ENCODE results near the gene UPF1. TPM values are rescaled to one million over a fixed set of nuclear protein-coding genes. Genes with fewer than 3 reads are reported as not detected.

Gene UPF1
- total and polyA plus RNA-seq, 9 donors, result 29.8 to 44.3 (median 41.3) TPM

DNA sequence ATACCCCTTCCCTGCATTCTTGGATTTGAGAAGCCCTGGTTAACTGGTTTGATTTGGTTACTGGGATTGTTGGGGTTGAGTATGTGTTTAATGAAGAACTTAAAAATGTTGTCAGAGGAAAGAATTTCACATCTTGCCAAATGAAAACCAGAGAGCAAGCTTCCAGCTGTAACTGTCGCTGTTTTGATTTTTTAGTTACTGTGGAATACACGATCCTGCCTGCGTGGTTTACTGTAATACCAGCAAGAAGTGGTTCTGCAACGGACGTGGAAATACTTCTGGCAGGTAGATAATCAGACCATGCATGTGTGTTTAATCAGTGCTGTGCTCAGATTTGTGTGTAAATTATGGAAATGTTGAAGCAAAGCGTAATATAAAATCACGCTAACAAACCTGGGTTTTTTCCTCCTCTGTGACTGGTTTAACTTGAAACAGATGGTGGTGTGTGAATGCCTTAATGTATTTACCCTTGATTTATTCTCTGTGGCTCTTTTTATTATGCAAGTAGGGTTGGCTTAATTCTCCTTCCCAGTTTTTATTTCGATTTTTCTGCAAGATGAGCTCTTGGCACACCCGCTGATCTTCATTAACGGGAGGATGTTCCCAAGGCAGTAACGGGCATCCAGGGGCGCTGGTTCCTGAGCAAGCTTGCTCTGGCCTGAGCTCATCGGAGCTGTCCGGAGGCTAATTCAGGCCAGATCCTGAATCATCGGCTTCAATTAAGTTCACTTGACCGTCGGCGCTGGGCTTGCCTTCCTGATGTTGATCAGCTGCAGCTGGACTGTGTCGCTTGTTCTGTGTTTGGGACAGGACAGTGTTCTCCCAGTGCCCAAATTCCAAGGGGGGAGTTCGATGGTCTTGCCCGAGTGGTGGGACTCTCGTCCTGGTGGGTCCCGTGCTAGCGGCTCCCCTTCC, 16.0 kb downstream of the UPF1 start:
- no peak overlapping the region for H3K4me3 ChIP-seq (ENCODE audit: low read length)
- WGBS (ENCODE audit: insufficient coverage), result 30% methylated on average over 18 of the region's 24 CpGs
- H3K36me3 ChIP-seq (ENCODE audit: control insufficient read depth, insufficient read depth, low read length), result peaks cover 53% of the 10 kb centered on the region
- DNase-seq, result peak; percentile 81
- H3K27me3 ChIP-seq (ENCODE audit: control insufficient read depth, insufficient read depth, low read length), result no peaks in the 10 kb centered on the region
- no peaks in the 10 kb centered on the region for H3K9me3 ChIP-seq (replicated peaks; ENCODE audit: control insufficient read depth, low read depth, low read length)
- H3K27ac ChIP-seq (ENCODE audit: low read length), result peak overlapping the region; percentile 86
- peaks cover 54% of the 10 kb centered on the region for H3K4me1 ChIP-seq (ENCODE audit: control insufficient read depth, insufficient read depth, low read length)

DNA sequence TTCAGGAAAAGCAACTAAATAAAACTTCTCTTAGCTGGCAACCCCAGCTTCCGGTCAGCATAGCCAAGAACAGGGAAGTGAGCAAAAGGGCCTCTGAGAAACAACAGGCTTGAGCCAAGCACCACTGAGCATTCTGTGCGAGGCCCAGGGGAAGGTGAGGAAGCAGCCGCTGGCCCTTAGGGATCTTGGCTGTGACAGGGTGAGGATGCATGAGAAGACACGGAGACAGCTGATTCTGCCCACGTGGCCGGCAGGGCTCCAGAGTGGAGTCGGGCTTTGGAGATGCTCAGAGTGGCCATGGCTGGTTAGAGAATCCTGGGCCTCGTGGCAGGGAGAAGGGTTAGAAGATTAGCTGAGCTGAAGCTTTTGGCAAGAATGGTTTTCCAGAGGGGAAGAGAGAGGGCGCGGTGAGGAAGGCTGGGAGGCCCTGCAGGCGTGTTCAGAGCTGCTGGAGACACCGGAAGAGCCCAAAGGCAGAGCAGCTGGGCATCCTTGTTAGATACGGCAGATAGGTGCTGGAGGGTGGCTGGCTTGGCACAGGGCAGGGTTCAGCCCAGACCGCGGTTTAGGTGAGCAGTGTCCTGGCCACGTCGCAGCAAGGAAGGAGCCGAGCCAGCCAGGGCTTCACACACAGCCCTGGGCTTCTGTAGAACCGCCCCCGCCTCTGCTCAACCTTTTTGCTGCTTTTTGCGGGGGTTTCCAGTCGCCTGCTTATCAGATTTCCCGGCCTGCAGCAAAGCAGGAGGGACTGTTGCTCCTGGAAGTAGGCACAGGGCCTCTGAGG, 17.3 kb downstream of the UPF1 start:
- WGBS (ENCODE audit: insufficient coverage), result 20% methylated on average over 22 of the region's 23 CpGs

DNA sequence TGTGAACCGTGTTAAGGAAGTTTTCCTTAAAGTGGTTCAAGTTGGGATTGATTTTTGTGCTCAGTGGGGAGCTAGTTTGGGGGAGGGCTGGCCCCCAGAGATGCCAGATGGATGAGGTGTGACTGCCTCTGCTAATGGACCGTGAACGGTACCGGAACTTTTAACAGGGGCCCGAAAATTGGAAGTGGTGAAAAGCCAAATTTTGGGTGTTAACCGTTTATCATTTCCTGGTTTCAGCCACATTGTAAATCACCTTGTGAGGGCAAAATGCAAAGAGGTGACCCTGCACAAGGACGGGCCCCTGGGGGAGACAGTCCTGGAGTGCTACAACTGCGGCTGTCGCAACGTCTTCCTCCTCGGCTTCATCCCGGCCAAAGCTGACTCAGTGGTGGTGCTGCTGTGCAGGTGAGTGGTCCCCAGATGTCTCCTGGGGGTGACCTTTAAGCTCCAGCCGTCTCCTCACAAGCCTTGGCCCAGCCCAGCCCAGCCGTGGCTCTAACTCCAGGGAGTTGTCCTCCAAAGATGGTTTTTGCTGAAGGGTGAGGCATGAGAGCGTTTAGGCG, 18.2 kb downstream of the UPF1 start:
- 41% methylated on average over 15 of the region's 16 CpGs for WGBS (ENCODE audit: insufficient coverage)
- H3K36me3 ChIP-seq (ENCODE audit: control insufficient read depth, insufficient read depth, low read length), result peaks cover 71% of the 10 kb centered on the region
- H3K4me3 ChIP-seq (ENCODE audit: low read length), result no peak overlapping the region
- peaks cover 63% of the 10 kb centered on the region for H3K4me1 ChIP-seq (ENCODE audit: control insufficient read depth, insufficient read depth, low read length)
- DNase-seq, result no peak
- peak overlapping the region; percentile 86 for H3K27ac ChIP-seq (ENCODE audit: low read length)
- H3K9me3 ChIP-seq (replicated peaks; ENCODE audit: control insufficient read depth, low read depth, low read length), result no peaks in the 10 kb centered on the region
- no peaks in the 10 kb centered on the region for H3K27me3 ChIP-seq (ENCODE audit: control insufficient read depth, insufficient read depth, low read length)

More for the DNA sequence above, 17.3 kb downstream of the UPF1 start:
- Histone ChIP-seq H3K27ac (ENCODE audit: low read length) (peak overlapping the region; percentile 86), H3K9me3 (replicated peaks; ENCODE audit: control insufficient read depth, low read depth, low read length) (no peaks in the 10 kb centered on the region), H3K36me3 (ENCODE audit: control insufficient read depth, insufficient read depth, low read length) (peaks cover 65% of the 10 kb centered on the region), H3K4me1 (ENCODE audit: control insufficient read depth, insufficient read depth, low read length) (peaks cover 62% of the 10 kb centered on the region), H3K4me3 (ENCODE audit: low read length) (no peak overlapping the region), H3K27me3 (ENCODE audit: control insufficient read depth, insufficient read depth, low read length) (no peaks in the 10 kb centered on the region)
- peak; percentile 93 for DNase-seq

DNA sequence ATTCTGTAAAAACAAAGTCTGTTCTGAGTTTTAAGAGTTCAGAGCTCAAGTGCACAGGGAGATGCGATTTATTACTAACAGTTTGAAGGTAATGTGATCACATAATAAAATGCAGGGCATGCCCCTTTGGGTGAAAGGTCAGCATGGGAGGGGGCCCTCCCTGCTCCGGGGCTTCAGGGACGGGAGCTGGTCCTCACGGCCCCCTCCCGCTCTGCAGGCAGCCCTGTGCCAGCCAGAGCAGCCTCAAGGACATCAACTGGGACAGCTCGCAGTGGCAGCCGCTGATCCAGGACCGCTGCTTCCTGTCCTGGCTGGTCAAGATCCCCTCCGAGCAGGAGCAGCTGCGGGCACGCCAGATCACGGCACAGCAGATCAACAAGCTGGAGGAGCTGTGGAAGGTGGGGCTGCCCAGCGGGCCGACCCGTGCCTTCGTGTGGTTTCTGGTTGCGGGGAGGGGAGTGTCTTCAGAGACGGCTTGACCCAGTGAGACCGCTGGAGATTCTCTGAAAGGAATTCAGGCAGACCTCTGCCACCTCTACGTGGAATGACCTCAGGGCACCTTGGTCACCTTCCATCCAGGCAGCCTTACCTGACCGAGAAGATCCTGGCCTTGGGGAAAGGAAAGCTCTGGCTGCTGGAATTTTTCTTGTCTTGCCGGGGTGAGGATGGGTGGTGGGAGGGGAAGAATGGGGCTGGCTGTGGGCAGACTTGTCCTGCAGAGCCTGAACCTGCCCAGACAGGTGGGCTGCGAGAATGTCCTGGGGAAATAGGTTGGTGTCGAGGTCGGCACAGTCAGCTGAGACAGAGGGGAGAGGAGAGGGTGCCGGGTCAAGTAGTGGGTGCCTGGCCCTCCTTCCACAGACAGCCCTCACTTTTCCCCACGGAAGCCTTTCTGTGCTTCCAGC, 19.0 kb downstream of the UPF1 start:
- H3K36me3 ChIP-seq (ENCODE audit: control insufficient read depth, insufficient read depth, low read length), result peaks cover 75% of the 10 kb centered on the region
- WGBS (ENCODE audit: insufficient coverage), result 64% methylated on average over 16 of the region's 27 CpGs
- peaks cover 63% of the 10 kb centered on the region for H3K4me1 ChIP-seq (ENCODE audit: control insufficient read depth, insufficient read depth, low read length)
- no peaks in the 10 kb centered on the region for H3K27me3 ChIP-seq (ENCODE audit: control insufficient read depth, insufficient read depth, low read length)
- no peak for DNase-seq
- no peaks in the 10 kb centered on the region for H3K9me3 ChIP-seq (replicated peaks; ENCODE audit: control insufficient read depth, low read depth, low read length)
- H3K27ac ChIP-seq (ENCODE audit: low read length), result peak overlapping the region; percentile 86
- H3K4me3 ChIP-seq (ENCODE audit: low read length), result no peak overlapping the region

- 95% methylated on average over 31 of the region's 31 CpGs for WGBS (ENCODE audit: insufficient coverage)
- no peak for DNase-seq
- H3K4me3 ChIP-seq (ENCODE audit: low read length), result no peak overlapping the region
- no peak overlapping the region for H3K27ac ChIP-seq (ENCODE audit: low read length)
- H3K9me3 ChIP-seq (replicated peaks; ENCODE audit: control insufficient read depth, low read depth, low read length), result no peaks in the 10 kb centered on the region
- H3K27me3 ChIP-seq (ENCODE audit: control insufficient read depth, insufficient read depth, low read length), result no peaks in the 10 kb centered on the region
- H3K36me3 ChIP-seq (ENCODE audit: control insufficient read depth, insufficient read depth, low read length), result peaks cover 80% of the 10 kb centered on the region
- H3K4me1 ChIP-seq (ENCODE audit: control insufficient read depth, insufficient read depth, low read length), result peaks cover 69% of the 10 kb centered on the region
Observed at GRCh38 chr19:18851673-18852325, 20.0 kb downstream of the UPF1 start.

DNA sequence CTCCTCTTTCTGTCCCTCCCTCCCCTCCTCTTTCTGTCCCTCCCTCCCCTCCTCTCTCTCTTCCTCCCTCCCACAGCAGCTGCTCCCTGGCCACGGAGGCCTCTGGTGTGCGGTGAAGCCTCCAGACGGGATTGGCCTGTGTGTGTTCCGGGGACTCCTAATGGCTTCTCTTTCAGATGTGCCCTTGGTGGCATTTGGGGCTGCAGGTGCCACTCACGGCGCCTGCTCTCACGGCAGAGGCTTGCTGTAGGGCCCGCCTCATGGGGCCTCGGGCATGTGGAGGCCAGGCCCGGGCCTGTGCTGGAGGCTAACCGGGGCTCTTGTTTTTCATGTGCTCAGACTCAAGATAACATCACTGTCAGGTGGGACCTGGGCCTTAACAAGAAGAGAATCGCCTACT, 20.9 kb downstream of the UPF1 start:
- no peak for DNase-seq
- peaks cover 85% of the 10 kb centered on the region for H3K36me3 ChIP-seq (ENCODE audit: control insufficient read depth, insufficient read depth, low read length)
- H3K9me3 ChIP-seq (replicated peaks; ENCODE audit: control insufficient read depth, low read depth, low read length), result no peaks in the 10 kb centered on the region

GRCh38 chr19:18853755-18854427, 22.1 kb downstream of the UPF1 start:
- WGBS (ENCODE audit: insufficient coverage), result 57% methylated on average over 13 of the region's 17 CpGs
- peak overlapping the region; percentile 75 for H3K27ac ChIP-seq (ENCODE audit: low read length)
- DNase-seq, result no peak
- no peaks in the 10 kb centered on the region for H3K9me3 ChIP-seq (replicated peaks; ENCODE audit: control insufficient read depth, low read depth, low read length)
- no peaks in the 10 kb centered on the region for H3K27me3 ChIP-seq (ENCODE audit: control insufficient read depth, insufficient read depth, low read length)
- peaks cover 90% of the 10 kb centered on the region for H3K36me3 ChIP-seq (ENCODE audit: control insufficient read depth, insufficient read depth, low read length)
- H3K4me1 ChIP-seq (ENCODE audit: control insufficient read depth, insufficient read depth, low read length), result peaks cover 61% of the 10 kb centered on the region
- H3K4me3 ChIP-seq (ENCODE audit: low read length), result no peak overlapping the region

More for the DNA sequence above, 20.9 kb downstream of the UPF1 start:
- H3K4me3 ChIP-seq (ENCODE audit: low read length), result no peak overlapping the region
- peaks cover 67% of the 10 kb centered on the region for H3K4me1 ChIP-seq (ENCODE audit: control insufficient read depth, insufficient read depth, low read length)
- WGBS (ENCODE audit: insufficient coverage), result 78% methylated on average over 9 of the region's 12 CpGs
- peak overlapping the region; percentile 67 for H3K27ac ChIP-seq (ENCODE audit: low read length)
- no peaks in the 10 kb centered on the region for H3K27me3 ChIP-seq (ENCODE audit: control insufficient read depth, insufficient read depth, low read length)

DNA sequence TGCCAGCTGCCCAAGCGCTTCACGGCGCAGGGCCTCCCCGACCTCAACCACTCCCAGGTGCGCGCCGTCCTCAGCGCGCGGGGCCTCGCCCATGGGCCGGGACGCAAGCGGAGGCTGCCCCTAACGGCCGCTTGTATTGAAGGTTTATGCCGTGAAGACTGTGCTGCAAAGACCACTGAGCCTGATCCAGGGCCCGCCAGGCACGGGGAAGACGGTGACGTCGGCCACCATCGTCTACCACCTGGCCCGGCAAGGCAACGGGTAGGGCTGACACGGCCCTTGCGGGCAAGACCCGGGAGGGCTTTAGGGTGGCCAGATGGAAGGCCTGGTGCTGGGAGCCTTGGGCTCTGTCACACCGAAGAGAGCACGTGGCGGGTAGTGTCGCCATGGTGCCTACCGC, 23.2 kb downstream of the UPF1 start:
- Histone ChIP-seq H3K9me3 (replicated peaks; ENCODE audit: control insufficient read depth, low read depth, low read length) (no peaks in the 10 kb centered on the region), H3K4me1 (ENCODE audit: control insufficient read depth, insufficient read depth, low read length) (peaks cover 61% of the 10 kb centered on the region), H3K4me3 (ENCODE audit: low read length) (no peak overlapping the region), H3K27ac (ENCODE audit: low read length) (no peak overlapping the region), H3K27me3 (ENCODE audit: control insufficient read depth, insufficient read depth, low read length) (no peaks in the 10 kb centered on the region), H3K36me3 (ENCODE audit: control insufficient read depth, insufficient read depth, low read length) (peaks cover 97% of the 10 kb centered on the region)
- DNase-seq, result no peak
- 98% methylated on average over 28 of the region's 33 CpGs for WGBS (ENCODE audit: insufficient coverage)

Measured in muscle of leg (tissue), 11 donors.